Activated naive CD8-positive, alpha-beta T cell (primary cell): ENCODE data around the gene CPED1.
A peak's percentile ranks its signal among the peaks of the same experiment; 100 is the strongest.

Source experiments
- H3K27ac Mint-ChIP-seq: one replicate; pipeline ENCODE4 v1.8.0; 2021; ENCODE audit warnings: mixed read lengths
- H3K27me3 Mint-ChIP-seq: one replicate; pipeline ENCODE4 v1.8.0; 2021; ENCODE audit warnings: mixed read lengths
- H3K36me3 Mint-ChIP-seq: one replicate; pipeline ENCODE4 v1.8.0; 2021; ENCODE audit warnings: mixed read lengths
- H3K4me1 Mint-ChIP-seq: one replicate; pipeline ENCODE4 v1.8.0; 2021; ENCODE audit warnings: low read depth, mixed read lengths
- H3K4me3 Mint-ChIP-seq: one replicate; pipeline ENCODE4 v1.8.0; 2021; ENCODE audit warnings: mild to moderate bottlenecking, mixed read lengths
- H3K9me3 Mint-ChIP-seq: one replicate; pipeline ENCODE4 v1.8.0; 2021; ENCODE audit warnings: low read depth, mixed read lengths

CPED1 gene

GRCh38 chr7:120988591-120989256 is at the start of gene CPED1:
TSS of gene CPED1 (plus strand) at chr7:120988711. CDS start at chr7:120989622, 911 bp downstream.
- Mint-ChIP-seq H3K4me1 (peaks cover 17% of the 10 kb centered on the region), H3K27me3 (peaks cover 42% of the 10 kb centered on the region), H3K27ac (no peak within 1 kb of the TSS), H3K4me3 (peak within 1 kb of the TSS; percentile 79), H3K9me3 (no peaks in the 10 kb centered on the region), H3K36me3 (no peaks in the 10 kb centered on the region)

- H3K27ac Mint-ChIP-seq, result no peak overlapping the region
- H3K4me1 Mint-ChIP-seq, result no peaks in the 10 kb centered on the region
- H3K27me3 Mint-ChIP-seq, result peaks cover 1% of the 10 kb centered on the region
- H3K36me3 Mint-ChIP-seq, result no peaks in the 10 kb centered on the region
- H3K9me3 Mint-ChIP-seq, result no peaks in the 10 kb centered on the region
- no peak overlapping the region for H3K4me3 Mint-ChIP-seq
Measured at GRCh38 chr7:120939345-120939744, 49.2 kb upstream of the CPED1 start.

- no peak overlapping the region for H3K27ac Mint-ChIP-seq
- no peaks in the 10 kb centered on the region for H3K27me3 Mint-ChIP-seq
- H3K4me1 Mint-ChIP-seq, result no peaks in the 10 kb centered on the region
- no peaks in the 10 kb centered on the region for H3K9me3 Mint-ChIP-seq
- no peak overlapping the region for H3K4me3 Mint-ChIP-seq
- no peaks in the 10 kb centered on the region for H3K36me3 Mint-ChIP-seq
Measured at GRCh38 chr7:120941064-120941463, 47.4 kb upstream of the CPED1 start.

- no peak overlapping the region for H3K4me3 Mint-ChIP-seq
- H3K9me3 Mint-ChIP-seq, result no peaks in the 10 kb centered on the region
- H3K4me1 Mint-ChIP-seq, result no peaks in the 10 kb centered on the region
- H3K36me3 Mint-ChIP-seq, result no peaks in the 10 kb centered on the region
- H3K27me3 Mint-ChIP-seq, result peaks cover 4% of the 10 kb centered on the region
- H3K27ac Mint-ChIP-seq, result no peak overlapping the region
Measured at GRCh38 chr7:120941856-120942255, 46.7 kb upstream of the CPED1 start.

- no peak overlapping the region for H3K4me3 Mint-ChIP-seq
- peaks cover 7% of the 10 kb centered on the region for H3K27me3 Mint-ChIP-seq
- H3K9me3 Mint-ChIP-seq, result no peaks in the 10 kb centered on the region
- no peaks in the 10 kb centered on the region for H3K4me1 Mint-ChIP-seq
- no peaks in the 10 kb centered on the region for H3K36me3 Mint-ChIP-seq
- no peak overlapping the region for H3K27ac Mint-ChIP-seq
Measured at GRCh38 chr7:120942861-120943260, 45.6 kb upstream of the CPED1 start.

GRCh38 chr7:120944826-120945562 is 43.5 kb upstream of the CPED1 start:
- Mint-ChIP-seq H3K27ac (no peak overlapping the region), H3K9me3 (no peaks in the 10 kb centered on the region), H3K27me3 (peaks cover 9% of the 10 kb centered on the region), H3K36me3 (no peaks in the 10 kb centered on the region), H3K4me3 (no peak overlapping the region), H3K4me1 (peaks cover 7% of the 10 kb centered on the region)

GRCh38 chr7:120947980-120948379 is 40.5 kb upstream of the CPED1 start:
- no peaks in the 10 kb centered on the region for H3K36me3 Mint-ChIP-seq
- H3K27ac Mint-ChIP-seq, result no peak overlapping the region
- no peaks in the 10 kb centered on the region for H3K9me3 Mint-ChIP-seq
- H3K4me1 Mint-ChIP-seq, result peaks cover 18% of the 10 kb centered on the region
- H3K4me3 Mint-ChIP-seq, result no peak overlapping the region
- peaks cover 9% of the 10 kb centered on the region for H3K27me3 Mint-ChIP-seq

- H3K4me1 Mint-ChIP-seq, result peaks cover 20% of the 10 kb centered on the region
- H3K27ac Mint-ChIP-seq, result peak overlapping the region; percentile 72
- no peaks in the 10 kb centered on the region for H3K9me3 Mint-ChIP-seq
- no peaks in the 10 kb centered on the region for H3K36me3 Mint-ChIP-seq
- H3K4me3 Mint-ChIP-seq, result peak overlapping the region; percentile 97
- peaks cover 9% of the 10 kb centered on the region for H3K27me3 Mint-ChIP-seq
Measured at GRCh38 chr7:120949393-120949911, 39.1 kb upstream of the CPED1 start.

GRCh38 chr7:120949998-120950538 is 38.4 kb upstream of the CPED1 start:
- Mint-ChIP-seq H3K4me3 (peak overlapping the region; percentile 97), H3K27ac (peak overlapping the region; percentile 96), H3K9me3 (no peaks in the 10 kb centered on the region), H3K36me3 (no peaks in the 10 kb centered on the region), H3K27me3 (peaks cover 9% of the 10 kb centered on the region), H3K4me1 (peaks cover 20% of the 10 kb centered on the region)

- peak within 1 kb of the TSS; percentile 96 for H3K27ac Mint-ChIP-seq
- no peaks in the 10 kb centered on the region for H3K36me3 Mint-ChIP-seq
- H3K4me1 Mint-ChIP-seq, result peaks cover 22% of the 10 kb centered on the region
- H3K9me3 Mint-ChIP-seq, result no peaks in the 10 kb centered on the region
- peak within 1 kb of the TSS; percentile 97 for H3K4me3 Mint-ChIP-seq
- H3K27me3 Mint-ChIP-seq, result peaks cover 9% of the 10 kb centered on the region
Measured at GRCh38 chr7:120950539-120951308, 37.8 kb upstream of the CPED1 start, which contains the start of gene ING3. TSS of gene ING3 (plus strand) at chr7:120950777. CDS start at chr7:120950897, 120 bp downstream.

GRCh38 chr7:120951309-120951699 is 37.2 kb upstream of the CPED1 start:
- peak overlapping the region; percentile 97 for H3K4me3 Mint-ChIP-seq
- H3K27me3 Mint-ChIP-seq, result peaks cover 7% of the 10 kb centered on the region
- H3K36me3 Mint-ChIP-seq, result peaks cover 3% of the 10 kb centered on the region
- H3K9me3 Mint-ChIP-seq, result no peaks in the 10 kb centered on the region
- H3K4me1 Mint-ChIP-seq, result peaks cover 25% of the 10 kb centered on the region
- peak overlapping the region; percentile 96 for H3K27ac Mint-ChIP-seq

- Mint-ChIP-seq H3K27ac (no peak overlapping the region), H3K36me3 (peaks cover 4% of the 10 kb centered on the region), H3K4me3 (peak overlapping the region; percentile 97)
Measured at GRCh38 chr7:120951826-120952225, 36.7 kb upstream of the CPED1 start.

GRCh38 chr7:120955577-120956149 is 32.8 kb upstream of the CPED1 start:
- Mint-ChIP-seq H3K4me3 (no peak overlapping the region), H3K27ac (no peak overlapping the region), H3K9me3 (no peaks in the 10 kb centered on the region)

More at GRCh38 chr7:120951826-120952225, 36.7 kb upstream of the CPED1 start:
- Mint-ChIP-seq H3K27me3 (peaks cover 5% of the 10 kb centered on the region), H3K9me3 (no peaks in the 10 kb centered on the region), H3K4me1 (peaks cover 26% of the 10 kb centered on the region)

GRCh38 chr7:120959929-120960484 is 28.5 kb upstream of the CPED1 start:
- Mint-ChIP-seq H3K36me3 (peaks cover 21% of the 10 kb centered on the region), H3K4me1 (peaks cover 24% of the 10 kb centered on the region), H3K4me3 (no peak overlapping the region), H3K27ac (no peak overlapping the region), H3K27me3 (no peaks in the 10 kb centered on the region), H3K9me3 (no peaks in the 10 kb centered on the region)

More at GRCh38 chr7:120955577-120956149, 32.8 kb upstream of the CPED1 start:
- no peaks in the 10 kb centered on the region for H3K27me3 Mint-ChIP-seq
- H3K4me1 Mint-ChIP-seq, result peaks cover 27% of the 10 kb centered on the region
- H3K36me3 Mint-ChIP-seq, result peaks cover 17% of the 10 kb centered on the region
